ENCODE measurements around the gene PWP2. TPM values are rescaled to one million over a fixed set of nuclear protein-coding genes. Genes with fewer than 3 reads are reported as not detected.
"Not testable (repeated sequence)": the region's sequence is repeated elsewhere in the genome, so short reads cannot be mapped to it uniquely, and the experiment has no call there.

PWP2 gene
- 10.9 TPM for total RNA-seq

DNA sequence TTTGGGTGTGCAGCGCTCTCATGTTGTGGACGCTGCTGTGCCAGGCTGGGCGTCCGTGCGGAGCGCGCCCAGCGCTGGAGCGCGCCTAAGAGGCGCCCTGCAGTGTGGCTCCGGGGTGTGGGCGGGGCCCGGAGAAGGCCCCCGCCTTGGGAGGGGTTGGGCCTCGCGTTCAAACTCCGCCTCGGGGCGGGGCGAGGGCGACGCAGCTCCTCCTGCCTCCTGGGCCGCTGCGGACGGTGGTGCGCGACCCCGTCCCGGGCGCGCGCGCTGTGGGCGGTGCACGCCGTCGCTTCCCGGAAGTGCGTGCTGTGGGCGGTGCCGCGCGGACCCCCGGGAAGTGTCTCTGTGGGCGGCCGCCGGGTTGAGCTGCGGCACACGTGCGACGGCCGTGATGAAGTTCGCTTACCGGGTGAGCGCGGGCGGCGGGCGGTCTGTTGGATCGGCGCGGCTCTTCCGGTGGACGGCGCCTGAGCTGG is at the start of gene PWP2:
Gene PWP2, plus strand, starts transcription at position 374 of the 476 bp plus-strand sequence. Its CDS starts 18 bp downstream, at position 392.
- not testable (repeated sequence) for DNase-seq

DNA sequence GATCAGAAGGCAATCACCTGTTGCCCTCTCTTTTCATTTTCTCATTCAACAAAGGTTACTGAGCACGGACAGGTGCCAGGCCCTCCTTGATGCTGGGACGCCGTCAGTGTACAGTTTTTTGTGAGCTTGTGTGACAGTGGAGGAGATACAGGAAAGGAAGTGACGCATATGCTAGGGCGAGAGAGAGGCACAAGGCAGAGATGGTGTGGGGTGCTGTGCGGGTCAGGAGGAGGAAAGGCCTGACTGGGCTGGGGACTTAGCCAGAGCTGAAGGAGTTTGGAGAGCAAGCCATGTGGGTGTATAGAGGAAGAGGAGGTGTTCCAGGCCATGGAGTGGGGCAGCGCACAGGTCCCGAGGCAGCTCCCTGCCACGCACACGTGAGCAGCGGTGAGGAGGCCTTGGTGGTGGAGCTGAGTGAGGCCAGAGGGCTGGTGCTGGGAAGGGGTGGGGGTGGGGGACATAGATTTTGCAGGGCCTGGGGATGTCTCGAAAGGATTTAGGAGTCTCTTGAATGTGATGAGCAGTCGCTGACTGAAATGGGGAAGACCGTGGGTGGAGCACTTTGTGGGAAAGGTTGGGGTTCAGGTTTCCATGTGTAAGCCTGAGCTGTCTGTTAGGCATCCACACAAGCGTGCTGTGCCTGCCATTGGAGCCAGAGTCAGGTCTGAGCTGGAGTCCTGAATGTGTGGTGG is 49.1 kb upstream of the PWP2 start:
- no peak for DNase-seq

DNA sequence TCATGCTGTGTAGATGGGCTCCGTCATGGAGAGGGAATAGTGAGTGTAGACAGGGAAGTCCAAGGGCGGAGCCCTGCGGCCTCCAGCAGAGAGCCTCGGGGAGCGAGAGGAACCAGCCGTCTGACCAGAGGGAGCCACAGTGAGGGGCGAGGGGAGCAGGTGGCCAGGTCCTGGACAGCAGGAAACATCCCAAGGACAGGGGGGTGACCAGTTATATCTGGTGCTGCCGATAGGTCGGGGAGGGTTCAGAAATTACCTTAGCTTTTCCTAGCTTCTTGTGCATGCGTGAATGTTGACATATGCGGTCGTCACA is 48.6 kb upstream of the PWP2 start:
- DNase-seq, result no peak

DNA sequence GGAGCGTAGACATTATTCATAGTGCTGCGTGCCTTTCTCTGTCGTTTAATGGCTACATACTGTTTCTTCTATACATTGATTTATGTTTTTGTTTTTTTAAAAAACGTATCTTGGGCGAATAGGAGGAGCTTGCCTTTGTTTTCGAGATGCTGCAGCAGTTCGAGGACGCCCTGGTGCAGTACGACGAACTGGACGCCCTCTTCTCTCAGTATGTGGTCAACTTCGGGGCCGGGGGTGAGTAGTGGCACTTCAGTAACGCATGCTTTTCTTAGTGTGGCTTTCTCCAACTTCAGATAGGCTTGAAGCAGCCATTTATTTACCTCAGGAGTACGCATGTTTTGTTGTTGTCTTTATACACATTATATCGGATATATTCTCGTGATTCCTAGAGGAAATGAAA is 48.2 kb upstream of the PWP2 start:
- no peak for DNase-seq

DNA sequence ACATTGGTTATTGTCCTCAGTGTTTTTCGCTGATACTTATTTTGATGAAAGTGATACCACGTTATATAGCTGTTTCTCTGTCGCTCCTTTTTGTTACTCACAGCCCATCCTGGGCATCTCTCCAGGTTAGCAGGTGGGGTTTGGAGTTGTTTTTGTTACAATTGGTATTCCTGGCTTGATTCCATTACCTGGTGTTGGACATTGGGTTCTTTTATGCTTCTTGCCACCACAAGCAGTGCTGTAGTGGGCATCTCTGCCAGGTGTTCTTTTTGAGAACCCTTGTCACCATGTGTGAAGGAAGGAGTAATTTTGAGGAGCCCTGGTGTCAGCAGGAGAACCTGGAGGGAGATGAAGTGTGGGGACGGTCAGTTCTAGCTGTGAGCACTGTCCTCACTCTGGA is 47.5 kb upstream of the PWP2 start:
- DNase-seq, result no peak

DNA sequence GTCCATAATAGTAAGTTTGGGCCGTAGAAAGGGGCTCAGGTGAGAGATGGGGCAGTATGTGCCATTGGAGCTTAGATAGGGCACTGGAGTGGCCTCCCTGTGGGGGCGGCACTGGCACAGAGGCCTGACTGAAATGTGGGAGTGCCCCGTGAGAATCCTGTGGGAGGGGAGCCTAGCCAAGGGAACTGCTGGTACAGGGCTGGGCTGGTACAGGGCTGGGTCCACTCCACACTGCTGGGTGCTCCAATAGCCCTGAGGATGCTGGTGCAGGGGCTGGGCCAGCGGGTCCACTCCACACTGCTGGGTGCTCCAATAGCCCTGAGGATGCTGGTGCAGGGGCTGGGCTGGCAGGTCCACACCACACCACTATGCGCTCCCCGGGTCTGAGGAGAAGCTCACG is 44.8 kb upstream of the PWP2 start:
- DNase-seq, result no peak

DNA sequence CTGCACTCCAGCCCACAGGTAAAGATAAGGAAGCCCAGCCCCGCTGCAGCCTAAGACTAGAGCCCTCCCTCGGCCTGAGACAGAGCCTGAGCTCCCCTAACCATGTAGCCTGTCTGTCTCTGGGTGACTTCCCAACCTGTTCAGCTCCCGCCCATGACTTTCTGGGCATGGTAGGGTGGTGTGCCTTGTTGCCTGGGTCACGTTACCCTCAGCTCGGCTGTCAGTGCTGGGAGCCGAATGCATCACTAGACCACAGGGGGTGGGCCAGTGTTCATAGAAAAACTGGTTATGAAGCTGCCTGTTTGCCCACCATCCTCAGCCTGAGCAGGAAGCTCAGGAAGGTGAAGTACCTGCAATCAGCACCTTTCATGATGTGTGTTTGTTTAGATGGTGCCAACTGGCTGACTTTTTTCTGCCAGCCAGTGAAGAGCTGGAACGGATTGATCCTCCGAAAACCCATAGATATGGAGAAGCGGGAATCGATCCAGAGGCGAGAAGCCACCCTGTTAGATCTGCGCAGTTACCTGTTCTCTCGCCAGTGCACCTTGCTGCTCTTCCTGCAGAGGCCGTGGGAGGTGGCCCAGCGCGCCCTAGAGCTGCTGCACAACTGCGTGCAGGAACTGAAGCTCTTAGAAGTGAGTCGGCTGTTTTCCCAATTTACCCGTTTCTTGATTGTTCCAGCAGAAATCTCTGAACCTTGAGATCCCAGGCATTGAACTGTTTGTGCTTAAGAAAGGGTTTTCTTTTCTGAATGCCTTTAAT is 43.9 kb upstream of the PWP2 start:
- DNase-seq, result no peak

DNA sequence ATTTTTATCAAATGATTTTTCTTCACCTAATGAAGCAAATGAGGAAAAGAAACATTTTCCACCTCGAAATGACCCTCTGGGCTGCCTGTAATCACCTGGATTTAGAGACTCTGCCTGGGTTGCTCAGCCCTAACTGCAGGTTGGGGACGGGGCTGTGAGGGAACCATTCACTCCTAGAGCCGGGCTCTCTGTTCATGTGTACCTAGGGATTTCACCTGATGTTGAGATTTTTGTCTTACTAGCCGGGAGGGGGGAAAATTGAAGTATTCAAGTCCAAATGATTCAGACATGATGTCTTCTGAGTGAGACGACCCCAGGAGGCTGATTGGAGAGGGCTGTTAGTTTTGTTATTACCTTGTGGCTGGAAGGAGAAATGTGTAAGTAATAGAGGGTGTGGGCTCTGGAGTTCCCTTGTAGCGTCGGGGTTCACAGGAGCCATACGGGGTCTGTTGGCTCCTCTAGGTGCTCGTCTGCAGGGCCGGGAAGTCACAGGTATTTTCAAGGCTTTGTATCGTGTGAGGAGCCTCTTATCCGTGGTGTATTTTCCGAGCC is 42.3 kb upstream of the PWP2 start:
- DNase-seq, result no peak

DNA sequence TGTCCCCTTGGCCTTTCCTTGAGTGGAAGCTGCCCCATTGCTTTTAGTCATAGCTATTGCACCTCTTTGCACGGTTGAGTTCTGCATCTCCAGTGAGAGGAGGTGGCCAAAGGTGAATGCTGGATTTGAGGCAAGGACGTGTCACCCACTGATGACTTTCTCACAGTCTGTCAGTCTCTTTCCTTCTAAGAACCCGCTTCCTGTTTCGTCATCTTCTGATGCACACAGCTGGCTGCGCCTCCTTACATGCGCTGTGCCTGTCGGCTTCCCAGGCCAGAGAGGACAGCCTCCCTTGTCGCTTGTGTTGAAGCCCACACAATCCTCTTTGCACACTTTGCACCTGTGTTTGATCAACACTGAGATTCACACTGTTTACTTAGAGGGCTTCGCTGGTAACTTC is 41.8 kb upstream of the PWP2 start:
- no peak for DNase-seq

DNA sequence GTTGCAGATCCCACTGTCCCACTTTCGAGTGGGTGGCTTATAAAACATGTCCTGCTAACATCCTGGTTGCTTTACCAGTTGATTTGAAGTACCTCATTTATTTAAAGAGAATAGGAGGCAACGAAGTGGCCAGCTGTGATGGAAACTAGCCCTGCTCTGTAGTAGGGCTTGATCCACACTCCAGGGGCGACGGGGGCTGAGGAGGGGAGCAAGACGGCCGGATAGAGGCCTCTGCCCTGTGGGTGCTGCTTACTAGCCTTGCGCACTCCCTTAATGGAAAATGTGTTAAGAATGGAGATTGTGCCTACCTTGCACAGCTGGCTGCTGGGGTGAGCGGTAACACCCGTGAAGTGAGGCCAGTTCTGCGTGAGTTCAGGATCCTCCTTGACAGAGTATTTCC is 41.1 kb upstream of the PWP2 start:
- DNase-seq, result no peak

DNA sequence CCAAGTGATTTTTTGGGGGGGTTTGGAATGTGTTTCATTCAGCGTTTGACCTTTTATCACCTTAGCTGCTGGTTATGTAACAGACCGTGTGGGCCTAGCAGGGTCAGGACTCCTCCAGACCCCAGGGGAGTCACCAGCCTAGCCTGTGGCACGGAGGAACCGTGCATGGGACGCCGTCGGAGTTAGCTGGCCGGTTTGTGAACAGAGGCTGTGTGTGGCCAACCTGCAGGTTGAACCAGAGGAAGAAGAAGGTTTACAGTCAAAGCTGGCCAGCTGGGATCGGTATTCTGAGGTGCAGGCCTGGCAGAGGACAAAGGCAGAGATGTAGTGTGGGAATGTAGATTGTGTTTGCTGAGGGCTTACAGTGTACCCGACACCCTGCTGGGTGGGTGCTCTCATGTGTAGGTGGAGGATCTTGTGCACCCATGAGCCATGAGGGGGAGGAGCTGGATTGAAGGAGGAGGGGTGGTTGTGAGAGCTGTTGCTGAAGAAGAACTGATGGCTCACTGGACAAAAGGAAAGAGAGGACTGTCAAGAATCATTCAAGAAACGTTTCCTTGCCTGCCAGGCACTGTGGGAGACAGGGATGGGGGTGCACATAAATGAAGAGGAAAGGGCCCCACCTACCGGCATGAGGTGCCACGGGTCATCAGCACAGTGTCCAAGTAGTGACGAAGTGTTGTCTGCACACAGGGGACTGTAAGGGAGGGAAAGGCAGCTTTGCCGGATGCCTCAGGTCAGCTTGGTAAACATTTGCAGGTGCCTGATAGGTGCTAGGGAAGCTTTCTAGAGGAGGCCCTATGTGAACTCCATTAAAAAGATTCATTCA is 40.0 kb upstream of the PWP2 start:
- DNase-seq, result no peak

DNA sequence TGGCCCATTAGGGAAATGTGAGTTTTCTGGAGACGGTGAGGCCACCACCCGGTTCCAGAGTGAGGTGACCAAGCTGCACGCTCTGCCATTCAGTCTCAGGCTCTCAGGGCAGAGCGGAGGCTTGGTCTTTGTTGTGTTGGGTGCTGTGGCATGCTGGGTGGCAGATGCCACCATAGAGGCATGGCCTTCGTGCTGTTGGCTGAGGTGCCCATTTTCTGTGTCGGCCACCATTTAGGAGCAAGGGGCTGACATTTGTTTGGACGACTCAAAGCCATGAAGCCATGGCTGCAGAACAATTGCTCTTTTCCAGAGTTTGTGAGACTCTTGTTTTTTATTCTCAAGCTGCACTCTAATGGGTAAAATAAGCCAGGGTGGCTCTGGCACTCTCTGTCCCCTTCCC is 36.8 kb upstream of the PWP2 start:
- DNase-seq, result no peak

DNA sequence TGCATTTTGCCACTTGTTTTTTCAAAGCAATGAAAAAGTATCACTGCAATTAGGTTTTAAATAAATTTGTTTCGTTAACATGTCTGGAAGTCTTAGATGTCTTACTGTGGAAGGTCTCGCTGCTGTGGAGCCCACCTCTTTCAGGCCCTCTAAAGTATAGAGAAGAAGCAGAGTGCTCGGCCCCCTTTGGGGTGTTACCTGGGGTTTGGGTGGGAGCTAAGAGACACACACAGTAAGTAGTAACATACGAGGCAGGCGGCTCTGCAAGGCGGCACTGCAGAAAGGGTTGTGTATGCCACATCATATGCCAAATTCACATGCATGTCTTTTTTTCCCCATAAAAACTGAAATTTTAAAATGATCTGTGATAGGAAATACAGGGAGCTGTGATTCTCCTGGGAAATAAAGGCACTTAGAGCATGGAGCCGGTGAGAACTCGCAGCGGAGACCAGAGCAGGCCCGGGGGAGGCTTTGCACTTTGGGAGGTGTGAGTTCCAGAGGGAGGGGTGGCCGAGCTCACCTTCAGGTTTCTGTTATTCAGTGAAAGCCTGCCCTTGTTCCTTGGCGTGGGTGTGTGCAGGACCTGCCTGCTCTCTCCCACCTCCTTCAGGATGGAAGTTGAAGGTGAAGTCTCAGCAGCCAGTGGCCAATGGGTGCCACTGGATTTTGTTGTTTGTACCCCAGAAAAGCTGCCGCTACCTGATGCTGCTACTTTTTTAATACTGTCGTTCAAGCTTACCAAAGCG is 35.7 kb upstream of the PWP2 start:
- no peak for DNase-seq

DNA sequence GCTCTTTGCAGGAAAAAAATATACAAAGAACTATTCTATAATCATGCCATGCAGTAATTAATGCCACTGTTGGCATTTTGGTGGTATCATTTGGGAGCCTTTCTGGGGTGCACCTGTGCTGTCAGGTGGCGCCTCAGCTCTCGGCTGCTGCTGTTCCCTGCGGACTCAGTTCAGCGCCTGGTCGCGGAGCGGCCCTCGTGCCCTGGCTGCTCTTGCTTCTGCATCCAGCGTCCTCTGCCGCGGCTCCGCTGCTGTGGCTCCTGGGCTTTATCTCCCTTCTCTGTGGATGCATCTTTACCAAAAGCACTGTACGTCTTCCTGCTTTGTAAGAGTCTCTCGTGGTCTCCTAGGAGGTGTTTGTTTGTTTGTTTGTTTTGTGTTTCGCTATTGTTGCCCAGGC is 35.1 kb upstream of the PWP2 start:
- no peak for DNase-seq

DNA sequence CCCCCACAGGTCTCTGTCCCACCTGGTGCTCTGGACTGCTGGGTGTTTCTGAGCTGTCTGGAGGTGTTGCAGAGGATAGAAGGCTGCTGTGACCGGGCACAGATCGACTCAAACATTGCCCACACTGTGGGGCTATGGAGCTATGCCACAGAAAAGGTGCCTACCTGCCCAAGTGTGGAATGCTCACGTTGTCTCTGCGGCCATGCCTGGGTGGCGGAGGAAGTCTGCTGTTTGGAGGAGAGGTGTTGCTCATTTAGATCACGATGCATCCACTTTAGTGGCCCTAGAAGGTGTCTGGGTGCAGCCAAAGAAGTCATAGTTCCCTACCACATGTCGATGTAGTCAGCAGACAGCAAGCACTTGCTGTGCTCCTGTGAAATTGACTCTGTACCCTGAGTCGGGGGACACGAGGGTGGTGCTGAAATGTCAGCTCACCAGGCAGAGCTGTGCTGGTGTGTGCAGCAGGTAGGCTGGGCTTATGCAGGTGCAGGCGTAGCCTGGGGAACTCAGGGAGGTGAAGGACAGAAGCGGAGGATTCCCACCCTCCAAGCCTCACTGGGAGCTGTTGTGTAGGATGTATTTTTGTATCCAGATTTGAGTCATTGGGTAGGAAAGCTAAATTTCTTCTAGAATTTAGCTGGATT is 32.8 kb upstream of the PWP2 start:
- DNase-seq, result no peak

DNA sequence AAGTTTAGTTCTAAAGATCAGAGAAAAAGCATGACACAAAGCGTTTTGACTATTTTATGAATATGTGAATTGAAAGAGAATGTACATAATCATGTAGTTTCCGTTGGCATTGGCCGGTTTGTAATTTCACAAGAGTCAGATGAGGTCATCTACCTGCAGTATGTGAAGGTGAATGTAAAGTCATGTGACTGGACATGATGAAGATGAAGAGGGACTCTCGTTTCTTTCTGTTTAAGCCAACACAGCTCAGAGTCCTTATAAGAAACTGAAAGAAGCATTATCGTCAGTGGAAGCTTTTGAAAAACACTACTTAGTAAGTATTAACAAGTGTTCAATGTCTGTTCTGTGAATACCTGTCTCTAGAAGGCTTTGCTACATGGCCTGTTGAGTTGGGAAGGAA is 30.9 kb upstream of the PWP2 start:
- DNase-seq, result no peak

DNA sequence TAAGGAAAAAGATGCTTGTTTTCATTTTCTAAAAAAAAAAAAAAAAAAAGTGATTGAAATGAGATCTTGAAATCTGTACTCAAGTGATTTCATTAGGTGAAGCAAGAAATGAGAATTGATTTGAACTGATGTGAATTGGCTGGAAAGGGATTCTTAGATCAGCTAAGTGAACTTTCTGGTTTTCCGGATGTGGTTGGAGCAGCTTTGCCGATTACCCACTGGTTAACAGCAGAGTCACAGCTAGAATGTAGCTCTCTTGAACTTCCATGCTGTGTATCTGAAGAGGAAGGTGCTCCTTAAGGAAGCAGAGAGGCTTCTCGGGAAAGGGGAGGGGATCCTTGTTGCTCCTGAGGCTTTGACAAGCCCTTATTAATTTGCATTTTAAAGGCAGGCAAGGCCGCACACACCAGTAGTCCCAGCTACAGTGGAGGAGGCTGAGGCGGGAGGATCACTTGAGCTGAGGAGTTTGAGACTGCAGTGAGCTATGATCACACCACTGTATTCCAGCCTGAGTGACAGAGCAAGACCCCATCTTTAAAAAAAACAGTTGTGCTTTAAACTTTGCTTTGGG is 28.7 kb upstream of the PWP2 start:
- DNase-seq, result no peak

DNA sequence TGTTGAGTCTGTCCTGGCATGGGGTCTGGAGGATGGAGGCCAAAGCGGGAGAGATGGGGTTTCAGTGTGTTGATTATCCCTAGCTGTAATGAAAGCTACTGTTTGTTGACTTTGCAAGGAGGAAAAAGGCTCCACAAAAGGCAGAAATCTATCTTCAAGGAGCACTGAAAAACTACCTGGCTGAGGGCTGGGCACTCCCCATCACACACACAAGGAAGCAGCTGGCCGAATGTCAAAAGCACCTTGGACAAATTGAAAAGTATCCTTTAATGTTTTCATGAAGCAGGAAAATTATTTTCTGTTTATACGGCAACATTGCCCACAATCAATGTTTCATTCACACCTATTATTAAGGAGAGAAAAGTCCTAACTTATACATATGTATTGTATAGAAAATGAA is 27.8 kb upstream of the PWP2 start:
- DNase-seq, result no peak

DNA sequence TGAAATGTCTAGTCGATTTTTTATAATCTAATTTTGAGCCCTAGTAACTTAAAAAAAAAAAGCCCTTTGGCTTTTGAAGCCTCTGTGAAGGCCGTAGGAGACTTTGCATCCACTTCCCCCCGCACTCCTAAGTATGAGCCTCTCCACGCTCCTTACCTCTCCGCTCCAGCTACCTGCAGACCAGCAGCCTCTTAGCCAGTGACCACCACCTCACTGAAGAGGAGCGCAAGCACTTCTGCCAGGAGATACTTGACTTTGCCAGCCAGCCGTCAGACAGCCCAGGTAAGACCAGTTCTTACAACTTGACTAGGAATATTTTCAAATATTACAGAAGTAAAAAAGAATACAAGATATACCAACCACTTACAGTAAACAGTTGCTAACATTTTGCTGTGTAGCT is 27.4 kb upstream of the PWP2 start:
- no peak for DNase-seq

DNA sequence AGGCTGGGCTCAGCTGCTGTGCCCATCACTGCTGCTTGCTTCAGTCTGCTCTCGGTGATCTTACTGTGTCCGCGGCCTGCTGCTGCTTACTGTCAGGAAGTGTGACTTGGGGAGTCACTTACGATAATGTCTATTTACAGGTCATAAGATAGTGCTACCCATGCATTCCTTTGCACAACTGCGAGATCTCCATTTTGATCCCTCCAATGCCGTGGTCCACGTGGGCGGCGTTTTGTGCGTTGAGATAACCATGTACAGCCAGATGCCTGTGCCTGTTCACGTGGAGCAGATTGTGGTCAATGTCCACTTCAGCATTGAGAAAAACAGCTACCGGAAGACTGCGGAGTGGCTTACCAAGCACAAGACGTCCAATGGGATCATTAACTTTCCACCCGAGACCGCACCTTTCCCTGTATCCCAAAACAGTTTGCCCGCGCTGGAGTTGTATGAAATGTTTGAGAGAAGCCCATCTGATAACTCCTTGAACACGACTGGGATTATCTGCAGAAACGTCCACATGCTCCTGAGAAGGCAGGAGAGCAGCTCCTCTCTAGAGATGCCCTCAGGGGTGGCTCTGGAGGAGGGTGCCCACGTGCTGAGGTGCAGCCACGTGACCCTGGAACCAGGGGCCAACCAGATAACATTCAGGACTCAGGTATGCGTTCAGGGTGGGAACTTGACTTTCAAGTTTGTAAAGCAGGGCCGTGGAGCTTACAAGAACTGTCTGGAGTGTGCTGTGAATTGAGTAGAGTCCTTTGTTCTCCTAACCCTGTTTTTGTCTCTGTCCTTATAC is 24.4 kb upstream of the PWP2 start:
- no peak for DNase-seq
